Nephron progenitor cell (in vitro differentiated cells): Measurements from ENCODE around the gene NAA80.

ENCODE experiments used
- DNase-seq: peaks from one replicate; pipeline ENCODE4 v3.0.0; 2021
- H3K27ac Mint-ChIP-seq: 2 replicates; pipeline ENCODE4 v1.8.0; 2021; ENCODE audit warnings: mild to moderate bottlenecking, moderate library complexity, mixed read lengths
- H3K27me3 Mint-ChIP-seq: 2 replicates; pipeline ENCODE4 v1.8.0; 2021; ENCODE audit warnings: mild to moderate bottlenecking, low read depth, mixed read lengths; ENCODE audit not compliant: poor library complexity
- H3K36me3 Mint-ChIP-seq: 2 replicates; pipeline ENCODE4 v1.8.0; 2021; ENCODE audit warnings: low read depth, mixed read lengths
- H3K4me1 Mint-ChIP-seq: 2 replicates; pipeline ENCODE4 v1.8.0; 2021; ENCODE audit warnings: mixed read lengths
- H3K4me3 Mint-ChIP-seq: 2 replicates; pipeline ENCODE4 v1.8.0; 2021; ENCODE audit warnings: mild to moderate bottlenecking, moderate library complexity, mixed read lengths
- H3K9me3 Mint-ChIP-seq: 2 replicates; pipeline ENCODE4 v1.8.0; 2021; ENCODE audit warnings: mild to moderate bottlenecking, moderate library complexity, mixed read lengths
- TF ChIP-seq, protein P1 (sequence below): fragments of 200-600 bp; sonication (generic); IDR thresholded peaks from 2 replicates; pipeline ENCODE4 v1.5.0; 2021; ENCODE audit warnings: antibody characterized with exemption

Gene NAA80

DNA sequence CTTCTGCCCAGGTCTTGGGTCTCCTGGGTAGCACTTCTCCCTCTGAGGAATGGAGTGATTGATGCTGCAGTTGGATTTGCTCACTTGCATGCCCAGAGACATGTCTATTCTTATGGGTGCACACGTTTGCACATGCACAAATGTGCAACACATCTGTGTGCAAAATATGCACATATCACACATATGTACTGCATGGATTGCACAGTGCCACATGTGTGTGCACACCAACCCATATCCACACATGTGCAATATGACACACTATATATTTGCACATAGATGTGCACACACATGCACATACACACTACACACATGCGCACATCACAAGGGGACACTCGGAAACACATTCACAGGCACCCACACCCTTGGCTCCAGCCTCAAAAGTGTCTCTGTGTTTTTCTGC lies 30.9 kb downstream of the NAA80 start:
- Mint-ChIP-seq H3K9me3 (no peaks in the 10 kb centered on the region), H3K27ac (peak overlapping the region; percentile 69), H3K4me1 (peaks cover 90% of the 10 kb centered on the region), H3K36me3 (no peaks in the 10 kb centered on the region), H3K27me3 (peaks cover 9% of the 10 kb centered on the region), H3K4me3 (peak overlapping the region; percentile 80)
- no peak for DNase-seq
- TF ChIP-seq, protein P1, sequence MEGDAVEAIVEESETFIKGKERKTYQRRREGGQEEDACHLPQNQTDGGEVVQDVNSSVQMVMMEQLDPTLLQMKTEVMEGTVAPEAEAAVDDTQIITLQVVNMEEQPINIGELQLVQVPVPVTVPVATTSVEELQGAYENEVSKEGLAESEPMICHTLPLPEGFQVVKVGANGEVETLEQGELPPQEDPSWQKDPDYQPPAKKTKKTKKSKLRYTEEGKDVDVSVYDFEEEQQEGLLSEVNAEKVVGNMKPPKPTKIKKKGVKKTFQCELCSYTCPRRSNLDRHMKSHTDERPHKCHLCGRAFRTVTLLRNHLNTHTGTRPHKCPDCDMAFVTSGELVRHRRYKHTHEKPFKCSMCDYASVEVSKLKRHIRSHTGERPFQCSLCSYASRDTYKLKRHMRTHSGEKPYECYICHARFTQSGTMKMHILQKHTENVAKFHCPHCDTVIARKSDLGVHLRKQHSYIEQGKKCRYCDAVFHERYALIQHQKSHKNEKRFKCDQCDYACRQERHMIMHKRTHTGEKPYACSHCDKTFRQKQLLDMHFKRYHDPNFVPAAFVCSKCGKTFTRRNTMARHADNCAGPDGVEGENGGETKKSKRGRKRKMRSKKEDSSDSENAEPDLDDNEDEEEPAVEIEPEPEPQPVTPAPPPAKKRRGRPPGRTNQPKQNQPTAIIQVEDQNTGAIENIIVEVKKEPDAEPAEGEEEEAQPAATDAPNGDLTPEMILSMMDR = no peak

DNA sequence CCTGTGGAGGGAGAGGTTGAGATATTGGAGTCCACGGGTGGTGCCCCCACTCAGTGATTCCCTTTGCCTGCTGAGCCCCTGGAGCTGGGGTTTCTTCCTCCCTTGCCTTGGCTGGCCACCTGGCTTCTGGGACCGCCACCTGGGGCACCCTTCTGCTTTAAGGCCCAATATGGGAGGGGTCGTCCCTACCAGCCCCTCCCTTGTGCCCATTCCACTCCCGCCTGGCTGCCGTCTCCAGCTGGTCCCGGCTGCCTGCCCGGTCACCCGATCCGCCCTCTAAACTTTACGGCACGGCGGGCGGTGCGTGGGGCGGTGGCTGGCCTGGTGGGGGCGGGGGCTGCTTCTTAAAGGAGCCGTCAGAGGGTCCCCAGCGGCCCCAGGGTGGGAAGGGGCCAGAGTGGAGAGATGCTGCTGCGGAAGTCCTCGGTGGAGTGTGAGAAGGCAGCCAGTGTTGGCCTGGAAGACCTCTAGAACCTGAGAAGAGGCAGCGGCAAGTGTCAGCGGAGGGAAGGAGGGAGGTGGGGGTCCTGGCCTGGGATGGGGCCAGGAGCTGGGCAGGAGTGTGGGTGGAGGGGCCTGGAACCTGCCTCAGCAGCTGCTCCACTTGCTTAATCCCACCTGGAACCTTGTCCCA lies 31.8 kb downstream of the NAA80 start:
- Mint-ChIP-seq H3K27me3 (peaks cover 7% of the 10 kb centered on the region), H3K4me3 (peak overlapping the region; percentile 80), H3K4me1 (peaks cover 93% of the 10 kb centered on the region), H3K9me3 (no peaks in the 10 kb centered on the region), H3K27ac (peak overlapping the region; percentile 77), H3K36me3 (no peaks in the 10 kb centered on the region)
- DNase-seq = peak; percentile 80
- TF ChIP-seq, protein P1 = no peak

DNA sequence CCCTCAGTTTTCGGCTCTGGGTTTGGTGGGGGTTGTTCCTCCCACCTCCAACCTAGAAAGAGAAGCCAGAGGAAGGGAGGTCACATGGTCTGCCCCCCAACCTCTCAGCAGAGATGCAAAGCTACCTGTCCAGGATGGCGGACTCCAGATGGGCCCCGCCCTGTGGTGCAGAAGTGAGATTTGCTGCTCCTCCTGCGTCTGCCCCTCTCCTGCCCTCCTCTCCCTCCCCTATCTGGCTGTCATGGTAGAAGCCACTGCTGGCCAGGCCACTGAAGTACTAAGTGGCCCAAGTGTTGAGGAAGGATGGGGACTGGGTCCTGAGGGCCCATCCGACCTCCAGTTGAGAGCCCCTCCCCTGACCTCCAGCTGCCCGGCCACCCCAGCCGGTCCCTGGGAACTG lies 32.4 kb downstream of the NAA80 start:
- DNase-seq = no peak
- H3K4me3 Mint-ChIP-seq = no peak overlapping the region
- peaks cover 7% of the 10 kb centered on the region for H3K27me3 Mint-ChIP-seq
- no peaks in the 10 kb centered on the region for H3K9me3 Mint-ChIP-seq
- TF ChIP-seq, protein P1 = no peak
- H3K27ac Mint-ChIP-seq = peak overlapping the region; percentile 32
- peaks cover 90% of the 10 kb centered on the region for H3K4me1 Mint-ChIP-seq
- no peaks in the 10 kb centered on the region for H3K36me3 Mint-ChIP-seq

DNA sequence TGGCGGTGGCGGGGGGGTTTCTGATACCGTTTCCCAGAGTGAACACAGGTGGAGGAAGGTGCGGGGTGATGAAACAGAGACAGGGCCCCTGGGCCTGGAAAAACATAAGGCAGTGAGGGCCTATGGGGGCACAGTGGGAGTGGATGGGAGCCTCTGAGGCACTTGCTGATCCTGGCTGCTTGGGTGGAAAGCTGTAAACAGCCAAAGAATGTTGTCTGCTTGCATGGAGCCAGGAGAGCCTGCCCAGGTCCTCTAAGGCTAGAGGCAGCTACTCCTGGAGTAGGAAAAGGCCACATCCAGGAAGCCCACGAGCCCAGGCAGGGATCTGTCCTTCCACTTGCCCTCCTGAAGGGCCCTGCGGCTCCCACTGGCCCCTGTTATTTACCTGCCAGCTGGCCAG lies 33.2 kb downstream of the NAA80 start:
- Mint-ChIP-seq H3K27ac (peak overlapping the region; percentile 91), H3K9me3 (no peaks in the 10 kb centered on the region), H3K27me3 (peaks cover 2% of the 10 kb centered on the region), H3K36me3 (no peaks in the 10 kb centered on the region), H3K4me3 (no peak overlapping the region), H3K4me1 (peaks cover 87% of the 10 kb centered on the region)
- TF ChIP-seq, protein P1 = no peak
- no peak for DNase-seq

DNA sequence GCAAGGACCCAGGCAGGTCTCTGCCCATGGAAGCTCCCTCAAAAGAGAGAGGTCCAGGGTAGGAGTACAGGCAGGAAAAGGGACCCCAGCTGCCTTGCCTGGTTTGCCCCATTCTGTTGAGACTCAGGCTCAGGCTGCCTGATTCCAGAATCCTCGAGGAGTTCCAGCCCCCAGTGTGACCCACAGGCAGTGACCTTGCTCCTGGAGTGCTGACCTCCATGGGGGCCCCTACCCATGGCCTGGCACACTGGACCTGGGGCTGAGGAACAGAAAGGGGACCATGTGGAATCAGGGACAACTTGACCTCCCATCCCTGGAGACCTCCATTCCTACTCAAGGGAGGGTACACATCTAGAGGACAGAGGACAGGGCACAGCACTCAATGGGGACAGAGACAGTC lies 33.6 kb downstream of the NAA80 start:
- no peak for DNase-seq
- Mint-ChIP-seq H3K9me3 (no peaks in the 10 kb centered on the region), H3K36me3 (no peaks in the 10 kb centered on the region), H3K27me3 (peaks cover 2% of the 10 kb centered on the region), H3K27ac (peak overlapping the region; percentile 91), H3K4me1 (peaks cover 85% of the 10 kb centered on the region), H3K4me3 (no peak overlapping the region)
- TF ChIP-seq, protein P1 = no peak

DNA sequence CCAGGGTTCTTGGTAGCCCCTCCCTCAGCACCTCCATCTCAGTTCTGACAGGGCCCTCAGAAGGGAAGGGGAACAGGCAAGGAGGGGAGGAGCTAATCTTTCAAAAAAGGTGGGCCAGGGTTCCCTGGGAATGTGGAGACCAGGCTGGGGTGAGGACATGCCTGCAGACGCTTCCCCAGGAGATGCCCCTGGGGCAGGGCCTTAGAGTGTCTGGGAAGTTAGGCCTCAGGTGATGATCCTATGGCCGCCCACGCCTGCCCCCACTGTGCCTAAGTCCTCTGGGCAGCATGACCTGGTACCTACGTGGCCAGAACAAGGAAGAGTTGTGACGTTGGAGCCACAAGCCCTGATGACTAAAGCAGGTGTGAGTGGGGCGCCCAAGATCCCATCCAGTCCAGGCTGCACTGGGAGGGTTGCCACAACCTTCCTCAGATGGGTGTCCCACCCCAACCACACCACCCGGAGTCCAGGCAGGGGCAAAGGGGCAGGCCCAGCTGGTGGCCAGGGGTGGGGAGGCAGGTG lies 34.2 kb downstream of the NAA80 start:
- H3K36me3 Mint-ChIP-seq = no peaks in the 10 kb centered on the region
- no peak overlapping the region for H3K4me3 Mint-ChIP-seq
- no peaks in the 10 kb centered on the region for H3K9me3 Mint-ChIP-seq
- H3K27me3 Mint-ChIP-seq = peaks cover 2% of the 10 kb centered on the region
- DNase-seq = no peak
- TF ChIP-seq, protein P1 = no peak
- peak overlapping the region; percentile 96 for H3K27ac Mint-ChIP-seq
- H3K4me1 Mint-ChIP-seq = peaks cover 83% of the 10 kb centered on the region
